Measurements from ENCODE around the gene RFC2. TPM values are rescaled to one million over a fixed set of nuclear protein-coding genes. Genes with fewer than 3 reads are reported as not detected.
A peak's percentile ranks its signal among the peaks of the same experiment; 100 is the strongest.

Gene RFC2
- total RNA-seq, 2 donors from 2014 or later: 56.7 to 71.6 TPM

- peaks cover 79% of the 10 kb centered on the region for H3K36me3 Mint-ChIP-seq (ENCODE audit: low read depth)
- peaks cover 75% of the 10 kb centered on the region for H3K36me3 ChIP-seq (ENCODE audit: control insufficient read depth, insufficient read depth, low read length)
- H3K27ac ChIP-seq (ENCODE audit: low read depth, low read length): no peak overlapping the region
Observed at GRCh38 chr7:74193913-74194312, 60.3 kb downstream of the RFC2 start.

GRCh38 chr7:74193054-74193453 lies 61.1 kb downstream of the RFC2 start:
- TF ChIP-seq CTCF (conservative IDR thresholded peaks at IDR 0.05): no peak
- no peak overlapping the region for H3K4me3 Mint-ChIP-seq
- no peaks in the 10 kb centered on the region for H3K27me3 Mint-ChIP-seq (ENCODE audit: insufficient read depth)
- H3K9me3 Mint-ChIP-seq: no peaks in the 10 kb centered on the region
- peaks cover 83% of the 10 kb centered on the region for H3K36me3 ChIP-seq (ENCODE audit: control insufficient read depth, insufficient read depth, low read length)
- no peak for DNase-seq
- H3K36me3 Mint-ChIP-seq (ENCODE audit: low read depth): peaks cover 87% of the 10 kb centered on the region
- peak overlapping the region; percentile 44 for H3K27ac Mint-ChIP-seq
- no peaks in the 10 kb centered on the region for H3K4me1 Mint-ChIP-seq
- H3K27me3 ChIP-seq (ENCODE audit: control insufficient read depth, insufficient read depth, low read length, poor library complexity, severe bottlenecking): no peaks in the 10 kb centered on the region
- H3K4me3 ChIP-seq (ENCODE audit: low read length): no peak overlapping the region
- H3K9me3 ChIP-seq (ENCODE audit: control insufficient read depth, low read length): no peaks in the 10 kb centered on the region
- H3K9ac ChIP-seq (ENCODE audit: extremely low read depth, low read length, poor library complexity, severe bottlenecking): no peak overlapping the region
- peaks cover 3% of the 10 kb centered on the region for H3K4me1 ChIP-seq (ENCODE audit: control insufficient read depth, insufficient read depth, low read length)
- H3K27ac ChIP-seq (ENCODE audit: low read depth, low read length): no peak overlapping the region
- WGBS, 2 experiments (ENCODE audit: insufficient coverage in 1 of 2, insufficient read length in 1 of 2): 96 to 97% methylated on average over 8 of the region's 8 CpGs

More at GRCh38 chr7:74193913-74194312, 60.3 kb downstream of the RFC2 start:
- Histone ChIP-seq H3K4me1 (ENCODE audit: control insufficient read depth, insufficient read depth, low read length) (peaks cover 3% of the 10 kb centered on the region), H3K9me3 (ENCODE audit: control insufficient read depth, low read length) (no peaks in the 10 kb centered on the region), H3K9ac (ENCODE audit: extremely low read depth, low read length, poor library complexity, severe bottlenecking) (no peak overlapping the region), H3K4me3 (ENCODE audit: low read length) (no peak overlapping the region), H3K27me3 (ENCODE audit: control insufficient read depth, insufficient read depth, low read length, poor library complexity, severe bottlenecking) (no peaks in the 10 kb centered on the region)
- H3K4me3 Mint-ChIP-seq: no peak overlapping the region
- DNase-seq: no peak
- no peaks in the 10 kb centered on the region for H3K9me3 Mint-ChIP-seq
- no peak overlapping the region for H3K27ac Mint-ChIP-seq
- H3K4me1 Mint-ChIP-seq: no peaks in the 10 kb centered on the region
- TF ChIP-seq CTCF (conservative IDR thresholded peaks at IDR 0.05): peak; percentile 32
- WGBS, 2 experiments (ENCODE audit: insufficient coverage in 1 of 2, insufficient read length in 1 of 2): 96 to 100% methylated on average over 6 to 7 of the region's 7 CpGs
- H3K27me3 Mint-ChIP-seq (ENCODE audit: insufficient read depth): no peaks in the 10 kb centered on the region

GRCh38 chr7:74191231-74191630 lies 63.0 kb downstream of the RFC2 start:
- Histone ChIP-seq H3K4me1 (ENCODE audit: control insufficient read depth, insufficient read depth, low read length) (peaks cover 3% of the 10 kb centered on the region), H3K4me3 (ENCODE audit: low read length) (no peak overlapping the region), H3K36me3 (ENCODE audit: control insufficient read depth, insufficient read depth, low read length) (peaks cover 86% of the 10 kb centered on the region), H3K27me3 (ENCODE audit: control insufficient read depth, insufficient read depth, low read length, poor library complexity, severe bottlenecking) (no peaks in the 10 kb centered on the region), H3K27ac (ENCODE audit: low read depth, low read length) (no peak overlapping the region), H3K9me3 (ENCODE audit: control insufficient read depth, low read length) (no peaks in the 10 kb centered on the region), H3K9ac (ENCODE audit: extremely low read depth, low read length, poor library complexity, severe bottlenecking) (no peak overlapping the region)
- H3K27me3 Mint-ChIP-seq (ENCODE audit: insufficient read depth): no peaks in the 10 kb centered on the region
- H3K4me1 Mint-ChIP-seq: peaks cover 9% of the 10 kb centered on the region
- H3K9me3 Mint-ChIP-seq: no peaks in the 10 kb centered on the region
- no peak for TF ChIP-seq CTCF (conservative IDR thresholded peaks at IDR 0.05)
- peaks cover 89% of the 10 kb centered on the region for H3K36me3 Mint-ChIP-seq (ENCODE audit: low read depth)
- no peak for DNase-seq
- H3K27ac Mint-ChIP-seq: no peak overlapping the region
- H3K4me3 Mint-ChIP-seq: no peak overlapping the region
- 97 to 98% methylated on average over 8 to 9 of the region's 9 CpGs for WGBS, 2 experiments (ENCODE audit: insufficient coverage in 1 of 2, insufficient read length in 1 of 2)

All from endodermal cell (in vitro differentiated cells).